HG02885 (cell line): Measurements from ENCODE around the gene ABAT.

Experiments
- ATAC-seq: cut with Tn5 transposase; IDR thresholded peaks from one replicate; pipeline ENCODE4 v1.9.1; 2021; ENCODE audit warnings: mild to moderate bottlenecking; ENCODE audit not compliant: unreplicated experiment, poor library complexity

The ABAT gene

GRCh38 chr16:8674413-8675022 is at the start of gene ABAT:
Gene ABAT (plus strand): TSS chr16:8674617. CDS start chr16:8735740, 61,123 bp downstream.
- peak; percentile 100 for ATAC-seq

DNA sequence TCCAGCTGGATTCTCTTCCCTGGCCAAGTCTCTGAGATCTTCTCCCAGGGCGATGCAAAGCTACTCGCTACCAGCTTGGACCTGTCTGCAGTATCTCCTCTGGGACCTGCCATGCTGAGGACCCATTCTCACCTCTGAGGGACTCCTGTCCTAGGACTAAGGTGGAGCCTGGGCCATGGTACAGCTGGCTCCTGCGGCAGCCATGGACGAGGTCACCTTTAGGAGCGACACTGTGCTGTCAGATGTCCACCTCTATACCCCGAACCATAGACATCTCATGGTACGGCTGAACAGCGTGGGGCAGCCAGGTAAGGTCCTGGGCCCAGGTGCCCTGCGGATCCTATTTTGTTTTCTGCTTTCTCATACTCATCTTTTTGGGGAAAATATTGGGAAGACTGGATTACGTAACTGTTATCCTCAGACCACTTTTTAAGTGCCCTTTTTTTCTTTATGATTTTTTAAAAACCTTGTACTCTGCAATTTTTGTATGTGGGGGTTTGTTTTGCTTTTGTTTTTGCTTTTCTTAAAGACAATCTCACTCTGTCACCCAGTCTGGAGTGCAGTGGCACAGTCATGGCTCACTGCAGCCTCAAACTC is 48.8 kb upstream of the ABAT start:
- no peak for ATAC-seq

DNA sequence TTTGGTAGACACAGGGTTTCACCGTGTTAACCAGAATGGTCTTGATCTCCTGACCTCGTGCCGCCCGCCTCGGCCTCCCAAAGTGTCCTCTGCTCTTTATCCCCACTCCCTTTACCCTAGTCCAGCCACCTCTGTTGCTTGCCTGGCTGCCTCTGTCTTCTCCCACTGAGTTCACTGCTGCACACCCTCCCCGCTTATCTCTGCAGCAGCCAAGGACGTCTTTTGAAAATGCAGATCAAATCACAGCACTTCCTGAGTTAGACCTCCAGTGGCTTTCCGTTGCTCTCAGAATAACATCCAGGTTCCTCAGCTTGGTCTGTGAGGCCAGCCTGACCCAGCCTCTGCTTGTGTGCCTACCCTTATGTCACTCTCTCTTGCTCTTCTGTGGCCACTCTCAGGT is 47.5 kb upstream of the ABAT start:
- no peak for ATAC-seq

DNA sequence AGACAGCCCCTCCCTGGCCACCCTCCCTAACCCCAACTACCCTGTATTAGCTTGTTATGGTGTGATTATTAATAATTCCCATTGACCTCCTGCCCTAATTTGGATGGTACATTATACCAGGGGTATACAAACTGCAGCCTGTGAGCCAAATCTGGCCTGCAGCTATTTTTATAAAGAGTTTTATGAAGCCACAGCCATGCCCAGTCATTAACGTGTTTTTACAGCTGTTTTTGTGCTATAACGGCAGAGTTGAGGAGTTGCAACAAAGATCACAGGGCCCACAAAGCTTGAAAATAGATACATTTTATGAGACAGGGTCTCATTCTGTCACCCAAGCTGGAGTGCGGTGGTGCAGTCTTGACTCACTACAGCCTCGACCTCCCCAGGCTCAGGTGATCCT is 47.0 kb upstream of the ABAT start:
- no peak for ATAC-seq

DNA sequence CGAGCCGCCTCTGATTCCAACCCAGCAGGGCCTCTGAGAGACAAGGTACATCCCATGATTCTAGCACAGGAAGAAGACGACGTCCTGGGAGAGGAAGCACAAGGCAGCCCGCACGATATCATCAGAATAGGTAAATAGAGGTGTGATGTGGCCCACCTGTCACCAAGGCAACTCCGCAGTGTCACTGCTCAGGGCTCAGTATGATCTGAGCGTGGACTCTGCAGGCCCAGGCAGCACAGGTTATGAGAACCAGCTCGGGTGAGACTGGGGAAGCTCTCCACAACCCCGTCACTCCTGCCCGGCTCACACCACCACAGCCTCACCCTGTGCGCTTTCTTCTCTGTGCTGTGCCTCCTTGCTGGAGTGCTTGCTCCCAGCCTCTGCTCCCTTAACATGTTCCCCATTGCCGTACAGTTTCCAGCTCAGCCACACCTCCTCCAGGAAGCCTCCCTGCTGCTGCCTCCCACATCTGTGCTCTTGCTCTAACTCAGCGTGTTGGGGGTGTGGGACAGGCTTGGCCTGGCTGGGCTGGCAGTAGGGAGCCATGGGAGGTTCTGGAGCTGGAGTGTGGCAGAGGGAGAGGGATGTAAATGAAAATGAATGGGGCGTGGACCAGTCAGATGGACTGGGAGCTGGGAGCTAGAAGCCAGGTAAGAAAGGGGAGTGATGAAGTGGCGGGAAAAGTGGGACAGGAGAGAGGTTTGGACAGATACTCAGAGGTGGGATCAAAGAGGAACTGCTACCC is 45.3 kb upstream of the ABAT start:
- ATAC-seq, result no peak

DNA sequence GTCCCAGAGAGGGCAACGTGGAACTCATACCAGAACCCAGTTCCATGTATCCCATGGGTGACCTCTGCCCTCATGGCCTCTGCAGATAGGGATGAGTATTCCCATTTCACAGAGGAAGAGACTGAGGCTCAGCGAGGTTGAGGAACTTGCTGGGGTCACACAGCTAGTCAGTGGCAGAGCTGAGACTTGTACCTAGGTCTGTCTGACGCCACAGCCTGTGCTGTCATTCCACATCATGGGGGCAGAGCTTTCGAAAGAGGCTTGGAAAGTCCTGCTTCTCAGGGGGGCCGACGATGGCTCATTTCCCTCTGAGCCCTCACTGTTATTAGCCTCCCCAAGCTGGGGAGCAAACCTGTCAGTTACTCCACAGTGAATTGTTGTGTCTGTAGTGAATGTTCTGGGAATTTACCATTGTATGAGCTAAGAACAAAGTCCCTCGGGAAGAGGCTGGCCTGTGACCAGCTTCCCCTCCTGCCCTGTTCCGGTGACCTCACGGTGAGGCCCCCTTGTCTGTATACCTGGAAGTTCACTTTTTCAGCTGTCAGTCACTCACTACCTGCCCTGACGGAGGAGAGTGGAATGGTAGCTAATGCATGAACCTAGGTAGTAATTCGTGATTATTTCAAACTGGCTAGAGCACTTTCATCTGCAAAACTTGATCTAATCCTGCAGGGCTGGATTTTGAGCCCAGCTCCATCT is 44.0 kb upstream of the ABAT start:
- no peak for ATAC-seq

DNA sequence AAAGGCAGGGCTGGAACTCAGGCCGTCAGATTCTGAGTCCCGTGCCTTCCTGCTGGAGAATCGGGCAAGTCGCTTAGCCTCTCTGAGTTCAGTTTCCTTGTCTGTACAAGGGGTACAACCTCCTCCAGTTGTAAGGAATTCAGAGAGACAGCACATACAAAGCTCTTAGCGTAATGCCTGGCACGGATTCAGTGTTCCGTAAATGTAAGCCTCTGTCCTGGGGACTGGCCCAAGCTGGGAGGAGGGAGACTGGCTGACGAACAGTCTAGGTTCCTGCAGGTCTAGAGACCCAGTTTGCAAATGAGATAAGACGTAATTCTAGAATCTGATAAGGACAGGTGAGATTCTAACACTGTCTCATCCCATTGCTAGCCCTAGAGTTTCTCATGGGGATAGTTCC is 43.0 kb upstream of the ABAT start:
- no peak for ATAC-seq

GRCh38 chr16:8631818-8632465 is 42.5 kb upstream of the ABAT start:
- ATAC-seq, result no peak

DNA sequence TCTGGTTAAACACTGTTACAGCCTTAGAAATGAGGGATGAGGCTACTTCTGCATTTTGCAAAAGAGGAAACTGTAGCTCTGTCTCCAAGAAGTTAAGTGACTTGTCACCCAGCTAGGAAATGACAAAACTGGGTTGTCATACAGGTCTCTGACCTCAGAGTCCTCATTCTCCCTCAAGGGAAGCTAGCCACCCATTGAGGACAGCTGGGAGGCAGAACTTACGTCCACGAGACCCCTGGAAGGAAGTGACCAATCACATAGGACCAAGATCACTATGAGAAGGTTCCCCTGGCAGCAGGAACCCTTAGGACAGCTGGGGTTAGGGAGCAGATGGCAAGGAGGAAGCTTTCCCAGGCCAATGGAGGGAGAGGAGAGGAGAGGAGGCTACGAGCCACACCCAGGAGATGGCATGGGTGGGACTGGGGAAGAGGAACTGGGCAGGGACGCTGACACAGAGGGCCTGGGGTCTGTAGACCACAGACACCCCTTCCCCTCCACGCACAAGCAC is 41.7 kb upstream of the ABAT start:
- no peak for ATAC-seq

DNA sequence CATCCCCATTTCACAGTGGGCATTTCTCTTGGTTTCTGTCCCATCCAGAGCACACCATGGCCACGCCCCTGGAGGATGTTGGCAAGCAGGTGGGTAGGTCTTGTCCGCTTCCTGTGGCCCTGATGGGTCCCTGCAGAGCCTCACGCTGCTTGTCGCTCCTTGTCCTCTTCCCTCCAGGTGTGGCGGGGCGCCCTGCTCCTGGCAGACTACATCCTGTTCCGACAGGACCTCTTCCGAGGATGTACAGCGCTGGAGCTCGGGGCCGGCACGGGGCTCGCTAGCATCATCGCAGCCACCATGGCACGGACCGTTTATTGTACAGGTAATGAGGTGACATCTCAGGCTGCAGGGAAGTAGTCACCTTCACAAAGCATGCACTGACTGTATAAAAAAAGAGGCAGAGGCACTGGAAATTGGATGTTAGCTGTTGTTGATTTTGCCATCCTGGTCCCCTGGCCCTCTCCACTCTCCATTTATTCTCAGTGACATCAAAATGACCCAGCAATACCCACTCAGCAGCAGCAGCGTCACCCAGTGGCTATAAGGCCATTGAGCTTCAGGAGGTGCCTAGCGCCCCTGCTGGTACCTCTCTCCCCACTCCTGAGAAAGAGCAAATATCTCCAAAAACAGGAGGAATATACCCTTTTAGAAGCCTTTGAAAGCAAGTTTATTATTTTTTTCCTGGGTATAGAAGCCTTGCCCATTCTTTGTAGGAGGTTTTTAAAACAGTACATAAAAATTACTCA is 39.3 kb upstream of the ABAT start:
- ATAC-seq, result no peak

- ATAC-seq, result no peak
These were observed 34.7 kb upstream of the ABAT start for GRCh38 chr16:8639694-8640093.

DNA sequence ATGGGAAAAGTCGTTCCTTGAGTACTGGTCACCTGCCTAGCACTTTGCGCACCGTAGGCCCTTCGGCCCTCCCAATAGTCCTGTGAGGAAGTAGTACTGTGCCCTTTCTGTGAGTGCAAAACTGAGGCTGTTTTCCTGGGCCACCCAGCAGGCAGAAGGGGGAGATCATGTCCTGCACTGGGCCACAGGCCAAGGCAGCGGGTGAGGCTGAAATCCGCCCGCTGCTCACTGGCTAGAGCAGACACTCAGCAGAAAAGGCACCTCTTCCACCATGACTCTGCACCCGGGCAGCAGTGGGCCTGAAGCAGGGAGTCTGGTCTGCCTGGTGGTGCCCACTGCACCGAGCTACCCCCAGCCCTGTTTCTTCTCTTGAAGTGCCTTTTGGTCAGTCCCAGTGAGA is 32.7 kb upstream of the ABAT start:
- no peak for ATAC-seq

GRCh38 chr16:8642146-8642545 is 32.3 kb upstream of the ABAT start:
- no peak for ATAC-seq

GRCh38 chr16:8644211-8645140 is 29.9 kb upstream of the ABAT start:
- ATAC-seq, result no peak

GRCh38 chr16:8645141-8645521 is 29.3 kb upstream of the ABAT start:
- ATAC-seq, result no peak

DNA sequence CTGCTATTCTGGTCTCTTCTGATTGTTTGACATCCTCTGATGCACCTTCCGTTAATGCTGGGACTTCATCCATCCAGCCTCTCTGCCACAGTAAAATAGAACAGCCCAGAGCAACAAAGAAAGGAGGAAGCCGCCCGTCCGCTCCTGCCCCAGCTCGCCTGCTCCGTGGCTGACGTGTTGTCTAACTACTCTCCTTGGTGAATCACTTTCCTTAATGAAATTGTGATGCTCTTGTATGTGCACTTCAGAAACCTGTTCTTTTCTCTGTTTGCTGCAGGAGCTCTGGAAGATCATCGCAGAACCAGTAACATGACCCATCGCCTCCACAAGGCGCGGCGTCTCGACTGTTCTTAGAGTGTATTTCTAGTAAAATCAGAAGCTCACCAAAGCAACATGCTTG is 28.6 kb upstream of the ABAT start:
- ATAC-seq, result no peak

- ATAC-seq, result no peak
These were observed 27.9 kb upstream of the ABAT start for GRCh38 chr16:8646326-8647053.

GRCh38 chr16:8647721-8648318 is 26.6 kb upstream of the ABAT start:
- ATAC-seq, result no peak
